BLaER1 treated with 17β-estradiol and CSF1 and Interleukin-3, amounts not matched to agents 10 nM and 100 nM (cell line): ENCODE measurements around the gene NOXA1.

Experiments used
- H3K27ac ChIP-seq, 11 experiments: shearing (Covaris generic); formaldehyde crosslinking; 2 replicates each; pipeline ENCODE4 v1.8.1; 2022
- H3K27me3 ChIP-seq, 11 experiments: shearing (Covaris generic); formaldehyde crosslinking; 2 replicates each; pipeline ENCODE4 v1.8.1; 2022
- H3K36me3 ChIP-seq, 11 experiments: shearing (Covaris generic); formaldehyde crosslinking; 2 replicates each; pipeline ENCODE4 v1.8.1; 2022
- H3K4me1 ChIP-seq, 10 experiments: shearing (Covaris generic); formaldehyde crosslinking; 2 replicates each; pipeline ENCODE4 v1.8.1; 2022
- H3K4me2 ChIP-seq, 11 experiments: shearing (Covaris generic); formaldehyde crosslinking; 2 replicates each; pipeline ENCODE4 v1.8.1; 2022
- H3K4me3 ChIP-seq, 10 experiments: shearing (Covaris generic); formaldehyde crosslinking; 2 replicates each; pipeline ENCODE4 v1.8.1; 2022
- H3K9ac ChIP-seq, 11 experiments: shearing (Covaris generic); formaldehyde crosslinking; 2 replicates each; pipeline ENCODE4 v1.8.1; 2022
- H3K9me3 ChIP-seq, 11 experiments: shearing (Covaris generic); formaldehyde crosslinking; replicated peaks in 1 of 11; 2 replicates each; pipeline ENCODE4 v1.8.1; 2022
- H4K20me1 ChIP-seq, 11 experiments: shearing (Covaris generic); formaldehyde crosslinking; 2 replicates each; pipeline ENCODE4 v1.8.1; 2022
- Cebpa-rat ChIP-seq, 11 experiments: shearing (Covaris generic); IDR thresholded peaks; 2 replicates each; pipeline ENCODE4 v1.8.1; 2022

The NOXA1 gene

GRCh38 chr9:137434498-137435380 is 11.5 kb downstream of the NOXA1 start:
- H3K36me3 ChIP-seq, result no peaks in the 10 kb centered on the region
- peaks cover 45 to 91% (median 75%) of the 10 kb centered on the region in 10 experiments for H3K4me1 ChIP-seq
- TF ChIP-seq Cebpa-rat (IDR thresholded peaks at IDR 0.05), result no peak
- peaks cover 0 to 69% (median 15%) of the 10 kb centered on the region in 11 experiments; a peak in 13 of 22 replicates for H4K20me1 ChIP-seq
- peak overlapping the region in 2 of 11 experiments; percentile 2 to 26; a peak in 2 of 22 replicates for H3K9ac ChIP-seq
- H3K4me3 ChIP-seq, result no peak overlapping the region
- no peak overlapping the region for H3K27ac ChIP-seq
- H3K4me2 ChIP-seq, result peak overlapping the region; percentile 49 to 94 (median 83); a peak in 20 of 22 replicates
- no peaks in the 10 kb centered on the region for H3K9me3 ChIP-seq
- peaks cover 0 to 45% (median 10%) of the 10 kb centered on the region in 11 experiments; a peak in 13 of 22 replicates for H3K27me3 ChIP-seq

- peaks cover 0 to 67% (median 12%) of the 10 kb centered on the region in 11 experiments; a peak in 13 of 22 replicates for H4K20me1 ChIP-seq
- H3K4me2 ChIP-seq, result peak overlapping the region; percentile 49 to 94 (median 83)
- H3K4me1 ChIP-seq, result peaks cover 38 to 84% (median 68%) of the 10 kb centered on the region in 10 experiments
- H3K36me3 ChIP-seq, result no peaks in the 10 kb centered on the region
- no peaks in the 10 kb centered on the region for H3K9me3 ChIP-seq
- TF ChIP-seq Cebpa-rat (IDR thresholded peaks at IDR 0.05), result no peak
- H3K4me3 ChIP-seq, result no peak overlapping the region
- peak overlapping the region in 5 of 11 experiments; percentile 0 to 33 (median 8); a peak in 7 of 22 replicates for H3K9ac ChIP-seq
- H3K27me3 ChIP-seq, result peaks cover 0 to 38% (median 9%) of the 10 kb centered on the region in 11 experiments; a peak in 13 of 22 replicates
- H3K27ac ChIP-seq, result no peak overlapping the region
Observed at GRCh38 chr9:137435381-137435891, 12.2 kb downstream of the NOXA1 start.

GRCh38 chr9:137435980-137436760 is 13.0 kb downstream of the NOXA1 start:
- H3K4me3 ChIP-seq, result no peak overlapping the region
- peaks cover 0 to 31% (median 3%) of the 10 kb centered on the region in 11 experiments; a peak in 19 of 22 replicates for H3K27me3 ChIP-seq
- TF ChIP-seq Cebpa-rat (IDR thresholded peaks at IDR 0.05), result no peak
- no peaks in the 10 kb centered on the region for H3K9me3 ChIP-seq
- H3K27ac ChIP-seq, result no peak overlapping the region
- peaks cover 30 to 77% (median 61%) of the 10 kb centered on the region in 10 experiments for H3K4me1 ChIP-seq
- peak overlapping the region; percentile 49 to 94 (median 83) for H3K4me2 ChIP-seq
- peaks cover 0 to 59% (median 5%) of the 10 kb centered on the region in 11 experiments; a peak in 12 of 22 replicates for H4K20me1 ChIP-seq
- H3K9ac ChIP-seq, result peak overlapping the region in 5 of 11 experiments; percentile 0 to 33 (median 8); a peak in 7 of 22 replicates
- H3K36me3 ChIP-seq, result no peaks in the 10 kb centered on the region

- Histone ChIP-seq H3K9ac (0 out of 22 replicates have a peak overlapping the region, but pooled peaks of 1 of the 11 experiments have one; percentile 2), H3K4me1 (peaks cover 24 to 69% (median 55%) of the 10 kb centered on the region in 10 experiments), H3K27ac (no peak overlapping the region), H3K9me3 (peaks cover 0 to under 1% (median 0%) of the 10 kb centered on the region in 11 experiments; a peak in 1 of 22 replicates), H4K20me1 (peaks cover 0 to 53% (median 0%) of the 10 kb centered on the region in 11 experiments; a peak in 6 of 22 replicates), H3K4me3 (no peak overlapping the region), H3K27me3 (peaks cover 7 to 29% (median 9%) of the 10 kb centered on the region in 11 experiments), H3K4me2 (peak overlapping the region; percentile 10 to 94 (median 80); a peak in 16 of 22 replicates), H3K36me3 (no peaks in the 10 kb centered on the region)
- TF ChIP-seq Cebpa-rat (IDR thresholded peaks at IDR 0.05), result no peak
Observed at GRCh38 chr9:137436761-137437600, 13.8 kb downstream of the NOXA1 start.

GRCh38 chr9:137437691-137438590 is 14.7 kb downstream of the NOXA1 start:
- Histone ChIP-seq H3K4me3 (no peak overlapping the region), H3K27ac (no peak overlapping the region), H3K36me3 (no peaks in the 10 kb centered on the region), H3K9ac (0 out of 22 replicates have a peak overlapping the region, but pooled peaks of 1 of the 11 experiments have one; percentile 2), H3K27me3 (peaks cover 14 to 33% (median 19%) of the 10 kb centered on the region in 11 experiments), H3K4me1 (peaks cover 24 to 59% (median 46%) of the 10 kb centered on the region in 10 experiments), H3K4me2 (peak overlapping the region in 8 of 11 experiments; percentile 0 to 94 (median 54); a peak in 12 of 22 replicates), H4K20me1 (peaks cover 0 to 53% (median 0%) of the 10 kb centered on the region in 11 experiments; a peak in 6 of 22 replicates), H3K9me3 (peaks cover 0 to 4% (median 0%) of the 10 kb centered on the region in 11 experiments; a peak in 1 of 22 replicates)
- no peak for TF ChIP-seq Cebpa-rat (IDR thresholded peaks at IDR 0.05)

GRCh38 chr9:137438591-137439157 is 15.5 kb downstream of the NOXA1 start:
- H3K4me3 ChIP-seq, result no peak overlapping the region
- H3K36me3 ChIP-seq, result no peaks in the 10 kb centered on the region
- H3K4me1 ChIP-seq, result peaks cover 24 to 52% (median 39%) of the 10 kb centered on the region in 10 experiments
- no peak overlapping the region; a peak in 1 of 22 replicates for H3K4me2 ChIP-seq
- H3K27me3 ChIP-seq, result peaks cover 14 to 30% (median 20%) of the 10 kb centered on the region in 11 experiments
- H3K9ac ChIP-seq, result no peak overlapping the region
- TF ChIP-seq Cebpa-rat (IDR thresholded peaks at IDR 0.05), result no peak
- H4K20me1 ChIP-seq, result peaks cover 0 to 45% (median 0%) of the 10 kb centered on the region in 11 experiments; a peak in 6 of 22 replicates
- peaks cover 0 to 4% (median 0%) of the 10 kb centered on the region in 11 experiments; a peak in 1 of 22 replicates for H3K9me3 ChIP-seq
- H3K27ac ChIP-seq, result no peak overlapping the region
